HG03103 (cell line): ENCODE measurements around the gene SYT7.

Source experiments
- ATAC-seq: cut with Tn5 transposase; IDR thresholded peaks from one replicate; pipeline ENCODE4 v1.9.1; 2021; ENCODE audit warnings: low read depth; ENCODE audit not compliant: unreplicated experiment

Gene SYT7

DNA sequence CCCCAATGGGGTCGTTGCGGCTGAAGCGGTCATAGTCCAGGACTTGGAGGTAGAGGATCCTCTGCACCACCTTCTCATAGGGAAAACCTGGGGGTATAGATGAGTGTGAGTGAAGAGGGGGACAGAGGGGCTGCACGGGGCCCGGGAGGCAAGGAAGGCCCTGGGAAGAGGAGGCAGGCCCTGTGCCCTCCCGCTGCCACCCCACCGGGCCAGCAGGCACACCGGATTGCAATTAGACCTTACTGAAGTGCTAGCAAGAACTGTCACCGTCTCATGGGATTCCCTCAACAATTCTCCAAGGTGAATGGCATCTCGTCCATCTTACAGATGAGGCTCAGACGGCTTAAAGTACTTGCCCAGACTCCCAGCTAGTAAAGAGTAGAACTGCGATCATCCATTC lies 56.4 kb downstream of the SYT7 start:
- no peak for ATAC-seq

DNA sequence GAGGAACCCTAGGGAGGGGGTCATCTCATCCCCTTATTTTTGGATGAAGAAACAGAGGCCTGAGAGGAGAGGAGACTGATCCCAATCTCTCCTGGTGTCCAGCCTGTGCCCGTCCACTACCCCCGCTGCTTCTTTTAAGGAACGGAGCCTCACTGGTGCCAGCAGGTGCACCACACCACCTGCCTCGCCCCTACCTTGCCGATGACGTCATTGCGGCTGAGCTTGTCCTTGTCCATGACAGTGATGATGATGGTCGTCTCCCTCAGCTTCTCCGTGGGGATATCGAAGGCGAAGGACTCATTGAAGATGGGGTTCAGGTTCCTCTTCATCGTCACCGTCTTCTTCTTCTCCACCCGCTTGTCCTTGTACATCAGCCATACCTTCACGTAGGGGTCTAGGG lies 58.0 kb downstream of the SYT7 start:
- no peak for ATAC-seq

DNA sequence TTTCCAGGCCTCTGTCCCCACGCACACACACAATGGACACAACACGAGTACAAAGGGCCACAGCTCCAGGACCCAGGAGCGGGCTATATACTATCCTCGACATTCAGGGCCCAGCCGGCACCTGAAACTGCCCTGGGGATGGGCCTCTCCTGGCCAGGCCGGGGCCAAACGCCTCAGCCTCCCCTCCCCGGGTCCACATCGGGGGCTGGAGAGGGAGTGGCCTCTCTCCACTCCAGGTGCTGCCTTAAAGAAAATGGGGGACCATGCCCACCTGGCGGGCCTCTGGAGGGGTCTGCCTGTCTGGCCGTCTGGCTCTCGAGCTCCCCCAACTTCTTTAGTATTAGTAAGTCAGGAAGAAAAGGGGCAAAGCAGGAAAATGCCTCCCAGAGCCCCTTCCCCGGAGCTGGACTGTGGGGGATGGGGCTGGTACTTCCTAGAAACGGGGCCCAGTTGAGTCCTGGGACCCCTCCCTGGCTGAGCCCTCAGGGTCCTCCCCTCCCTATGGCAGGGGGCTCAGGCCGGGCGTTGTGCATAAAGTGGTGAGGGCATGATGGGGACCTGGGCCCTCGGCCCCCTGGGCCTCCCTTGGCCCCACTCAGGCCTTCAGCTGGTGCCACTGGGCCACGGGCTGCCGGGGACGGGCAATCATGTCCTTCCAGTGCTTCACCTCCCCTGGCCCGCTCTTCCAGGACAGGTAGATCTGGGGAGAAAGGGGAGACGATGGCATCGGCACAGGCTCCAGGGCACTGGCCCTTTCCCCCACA lies 62.7 kb downstream of the SYT7 start:
- ATAC-seq: no peak

DNA sequence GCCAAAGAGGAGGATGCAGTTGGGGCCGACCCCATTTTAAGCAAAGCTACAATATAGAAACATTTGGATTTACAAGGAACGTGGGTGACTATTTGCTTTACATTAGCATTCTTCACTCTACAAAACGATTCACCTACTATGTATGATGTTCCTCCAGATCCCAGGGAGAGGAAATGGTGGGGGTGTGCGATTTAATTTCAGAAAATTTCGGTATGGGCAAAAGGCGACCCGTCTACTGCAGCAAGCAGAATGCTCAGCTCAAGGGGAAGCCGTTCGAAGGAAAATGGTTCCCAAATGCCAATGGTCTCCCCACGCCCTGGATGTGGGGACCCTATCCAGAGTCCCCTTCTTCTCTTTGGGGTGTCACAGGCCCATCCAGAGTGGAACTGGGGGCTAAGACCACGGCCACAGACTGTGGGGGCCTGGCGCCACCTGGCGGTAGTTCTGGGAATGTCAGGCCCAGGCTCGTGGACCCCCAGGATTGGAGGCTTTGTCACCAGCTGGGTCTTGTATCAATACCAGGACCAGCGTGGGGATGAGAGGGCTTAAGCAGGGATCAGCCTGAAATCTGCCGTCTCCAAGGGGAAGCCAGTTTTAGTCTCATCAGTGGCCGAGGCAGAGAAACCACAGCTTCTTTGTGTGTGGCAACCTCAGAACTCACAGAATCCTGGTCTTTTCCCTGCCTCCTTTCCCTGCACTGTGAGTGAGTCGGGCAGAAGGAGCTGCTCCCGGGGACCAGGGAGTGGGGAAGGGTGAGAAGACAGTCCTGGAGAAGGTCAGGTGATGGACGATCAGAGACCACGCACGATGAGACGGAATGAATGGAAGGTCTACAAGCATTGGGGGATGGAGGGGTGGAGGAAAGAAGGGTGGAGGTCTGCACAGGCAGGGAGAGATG lies 64.0 kb downstream of the SYT7 start:
- ATAC-seq: no peak

DNA sequence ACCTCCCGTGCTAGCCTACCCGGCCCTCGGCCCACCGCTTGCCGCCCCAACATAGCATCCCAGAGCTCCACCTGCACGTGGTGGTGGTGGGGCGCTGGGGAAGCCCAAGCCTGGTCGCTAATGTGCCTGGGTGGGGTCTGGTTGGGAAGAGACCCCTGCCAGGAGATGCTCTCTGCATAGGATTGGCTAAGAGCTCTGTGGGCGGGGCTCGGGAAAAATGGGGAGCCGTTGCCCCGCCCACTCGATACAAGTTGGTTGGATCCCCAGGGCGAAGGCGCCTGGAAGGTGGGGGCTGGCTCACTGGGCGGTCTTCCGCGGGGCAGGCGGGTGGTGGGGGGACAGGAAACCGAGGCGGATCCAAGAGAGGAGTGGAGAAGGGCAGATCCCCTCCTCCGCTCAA lies 64.7 kb downstream of the SYT7 start:
- no peak for ATAC-seq

DNA sequence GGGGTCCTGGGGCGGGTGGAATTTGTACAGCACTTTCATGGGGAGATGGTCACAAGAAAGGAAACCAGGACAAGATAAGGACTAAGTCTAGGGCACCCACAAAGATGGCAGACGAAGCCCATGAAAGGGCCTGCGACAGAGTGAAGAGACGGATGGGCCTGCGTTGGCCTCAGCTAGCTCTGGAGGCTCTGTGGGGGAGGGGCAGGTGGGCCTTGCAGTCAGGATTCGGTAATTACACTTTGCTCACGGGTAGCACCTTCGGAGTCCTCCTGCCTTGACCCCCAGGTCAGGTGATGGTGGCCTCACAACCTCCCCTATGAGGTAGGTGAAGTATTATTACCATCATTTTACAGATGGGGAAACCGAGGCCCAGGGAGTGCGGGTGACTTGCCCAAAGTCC lies 65.2 kb downstream of the SYT7 start:
- ATAC-seq: no peak

DNA sequence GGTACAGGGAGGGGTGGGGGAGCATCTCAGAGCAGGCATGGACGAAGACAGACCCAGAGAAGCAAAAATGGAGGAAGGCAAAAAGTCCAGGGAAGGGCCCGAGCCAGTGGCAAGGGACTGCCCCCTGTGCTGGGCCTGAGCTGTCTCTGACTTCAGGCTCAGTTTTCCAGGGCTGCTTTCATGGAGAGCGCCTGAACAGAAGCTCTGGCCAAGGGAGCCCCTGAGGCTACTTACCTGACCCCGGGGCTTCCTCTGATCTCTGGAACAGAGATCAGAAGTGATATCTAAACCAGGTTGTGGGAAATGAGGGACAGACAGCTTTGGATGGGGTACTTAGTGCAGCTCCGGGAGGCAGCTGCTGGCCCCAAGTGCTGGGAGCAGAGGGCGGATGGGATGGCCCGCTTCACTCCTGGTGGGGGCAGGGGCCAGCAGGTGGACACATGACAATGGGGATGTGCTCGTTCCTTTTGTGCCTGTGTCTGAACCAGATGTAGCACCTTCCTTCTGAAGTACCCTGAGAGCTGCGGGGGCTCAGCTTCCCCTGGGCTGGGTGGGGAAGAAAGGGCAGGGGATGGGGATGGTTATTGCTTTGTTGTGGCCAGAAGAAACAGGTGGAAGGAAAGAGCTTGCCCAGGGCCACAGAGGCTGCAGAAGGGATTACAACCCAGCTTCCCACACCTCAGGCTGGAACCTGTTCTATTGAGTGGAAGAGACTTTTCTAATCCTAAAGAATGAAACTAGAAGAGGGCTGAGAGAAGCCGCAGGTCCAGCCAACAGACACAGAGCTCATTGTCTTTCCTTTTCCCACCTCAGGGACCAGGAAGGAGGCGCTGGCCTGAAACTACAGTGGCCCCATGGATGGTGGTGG lies 66.6 kb downstream of the SYT7 start:
- ATAC-seq: no peak

DNA sequence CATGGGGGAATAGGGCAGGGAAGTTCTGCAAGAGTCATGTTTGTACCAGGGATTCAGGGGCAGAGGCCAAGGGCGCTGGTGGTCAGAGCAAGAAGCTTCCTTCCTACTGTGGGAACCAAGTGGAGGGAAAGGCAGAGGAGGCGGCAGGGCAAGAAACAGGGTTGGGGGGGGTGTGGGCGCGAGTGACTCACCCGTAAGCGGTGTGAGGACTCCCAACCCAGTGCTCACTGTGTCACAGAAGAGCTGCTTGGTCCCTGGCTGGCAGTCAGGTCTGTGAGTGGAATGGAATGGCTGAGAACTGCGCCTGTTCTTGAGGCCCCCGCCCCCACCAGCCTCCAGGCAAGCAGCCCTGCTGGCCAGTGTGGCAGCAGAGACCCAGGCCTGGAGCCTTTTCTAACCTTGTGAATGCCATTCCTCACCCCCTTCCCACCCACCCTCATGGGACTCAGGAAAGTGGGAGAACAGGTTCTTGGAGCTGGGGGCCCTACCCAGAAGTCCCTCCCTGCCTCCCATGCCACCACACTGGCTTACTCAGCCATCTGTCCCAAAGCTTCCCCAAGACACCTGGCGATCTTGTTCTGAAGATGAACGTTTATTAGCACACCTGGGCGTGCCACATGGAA lies 67.6 kb downstream of the SYT7 start:
- ATAC-seq: no peak

DNA sequence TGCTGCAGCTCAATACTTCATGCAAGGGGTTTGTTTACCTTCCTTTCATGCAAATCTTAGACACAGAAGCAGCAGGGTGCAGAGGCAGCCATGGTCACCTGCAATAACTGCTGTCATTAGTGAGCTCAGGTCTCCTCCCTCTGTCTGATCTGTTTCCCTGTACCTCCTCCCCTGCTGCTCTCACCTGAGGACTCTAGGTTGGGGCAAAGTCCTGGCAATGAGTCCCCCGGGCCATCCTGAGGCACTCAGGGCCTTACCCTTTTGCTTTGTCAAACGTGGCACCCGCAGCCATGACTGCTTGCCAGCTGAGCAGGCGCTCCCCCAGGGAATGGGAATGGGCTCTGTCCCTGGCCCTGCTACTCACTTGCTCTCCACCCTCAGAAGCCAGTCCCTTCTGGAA lies 68.4 kb downstream of the SYT7 start:
- ATAC-seq: no peak

DNA sequence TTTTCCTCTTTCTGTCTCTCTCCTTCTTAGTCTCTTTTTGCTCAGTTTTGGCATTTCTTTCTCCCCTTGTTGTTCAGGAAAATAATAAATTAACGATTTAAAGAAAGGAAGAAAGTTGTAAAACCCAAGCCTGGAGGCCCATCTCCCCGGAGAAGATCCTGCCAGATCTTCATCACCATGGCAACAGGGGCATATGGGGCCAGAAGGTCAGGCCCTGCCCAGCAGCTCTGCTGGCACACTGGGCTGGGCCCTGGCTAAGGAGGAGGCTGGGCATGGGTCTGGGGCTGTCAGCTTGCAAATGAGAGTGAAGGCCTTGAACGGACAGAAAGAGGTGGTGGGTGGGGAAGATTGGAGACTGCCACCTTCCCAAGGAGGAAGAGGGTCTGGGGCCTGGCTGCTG lies 69.5 kb downstream of the SYT7 start:
- no peak for ATAC-seq

DNA sequence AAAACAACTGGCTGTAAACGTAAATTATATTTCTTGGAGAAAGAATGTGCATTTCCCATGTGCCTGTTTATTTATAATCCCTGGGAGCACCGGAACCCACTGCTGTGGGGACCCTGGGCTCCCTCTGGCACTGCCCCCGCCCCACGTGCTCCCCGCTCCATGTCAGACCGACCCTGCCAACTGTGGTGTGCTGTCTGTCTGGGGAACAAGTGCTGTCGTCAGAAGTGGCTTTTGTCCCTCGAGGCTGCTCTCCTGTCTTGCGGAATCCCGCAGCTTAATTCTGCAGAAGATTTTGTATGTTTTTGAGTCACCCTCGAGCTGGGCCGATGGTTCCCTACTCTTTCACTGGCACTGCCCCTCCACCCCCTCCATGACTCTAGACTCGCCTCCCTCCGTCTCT lies 69.9 kb downstream of the SYT7 start:
- ATAC-seq: no peak

DNA sequence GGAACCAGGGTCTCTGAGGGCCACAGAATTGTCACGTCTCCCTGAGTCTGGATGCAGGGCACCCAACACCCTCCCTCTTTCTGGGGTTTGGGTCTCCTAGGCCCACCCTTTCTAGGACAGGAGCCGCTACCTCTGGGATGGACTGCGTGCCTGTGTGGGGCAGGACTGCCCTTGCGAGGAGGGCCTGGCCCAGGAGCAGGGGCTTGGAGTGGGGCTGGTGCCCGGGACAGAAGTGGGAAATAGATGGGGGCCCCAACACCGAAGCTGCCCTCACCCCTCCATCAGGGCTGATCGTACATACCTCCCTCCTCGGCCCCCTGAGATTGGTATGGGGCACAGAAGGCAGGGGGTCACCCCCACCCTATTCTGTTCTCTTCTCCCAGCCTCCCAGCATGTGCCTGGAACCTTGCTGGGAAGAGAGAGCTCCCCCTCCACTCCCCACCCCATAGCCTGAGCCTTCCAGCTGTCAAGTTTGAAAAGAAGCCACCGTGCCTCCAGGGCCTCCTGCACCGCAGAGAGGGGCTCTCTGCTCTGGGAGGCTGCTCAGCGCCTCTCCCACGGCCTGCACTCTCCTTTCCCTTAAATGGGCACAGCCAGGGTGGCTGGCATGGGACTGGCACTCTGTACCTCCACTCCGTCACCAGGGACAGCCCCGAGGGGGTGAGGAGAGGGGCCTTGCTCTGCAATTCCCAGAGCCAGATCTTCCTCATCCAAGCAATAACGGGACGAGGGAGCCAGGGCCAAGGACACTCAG lies 70.5 kb downstream of the SYT7 start:
- no peak for ATAC-seq

DNA sequence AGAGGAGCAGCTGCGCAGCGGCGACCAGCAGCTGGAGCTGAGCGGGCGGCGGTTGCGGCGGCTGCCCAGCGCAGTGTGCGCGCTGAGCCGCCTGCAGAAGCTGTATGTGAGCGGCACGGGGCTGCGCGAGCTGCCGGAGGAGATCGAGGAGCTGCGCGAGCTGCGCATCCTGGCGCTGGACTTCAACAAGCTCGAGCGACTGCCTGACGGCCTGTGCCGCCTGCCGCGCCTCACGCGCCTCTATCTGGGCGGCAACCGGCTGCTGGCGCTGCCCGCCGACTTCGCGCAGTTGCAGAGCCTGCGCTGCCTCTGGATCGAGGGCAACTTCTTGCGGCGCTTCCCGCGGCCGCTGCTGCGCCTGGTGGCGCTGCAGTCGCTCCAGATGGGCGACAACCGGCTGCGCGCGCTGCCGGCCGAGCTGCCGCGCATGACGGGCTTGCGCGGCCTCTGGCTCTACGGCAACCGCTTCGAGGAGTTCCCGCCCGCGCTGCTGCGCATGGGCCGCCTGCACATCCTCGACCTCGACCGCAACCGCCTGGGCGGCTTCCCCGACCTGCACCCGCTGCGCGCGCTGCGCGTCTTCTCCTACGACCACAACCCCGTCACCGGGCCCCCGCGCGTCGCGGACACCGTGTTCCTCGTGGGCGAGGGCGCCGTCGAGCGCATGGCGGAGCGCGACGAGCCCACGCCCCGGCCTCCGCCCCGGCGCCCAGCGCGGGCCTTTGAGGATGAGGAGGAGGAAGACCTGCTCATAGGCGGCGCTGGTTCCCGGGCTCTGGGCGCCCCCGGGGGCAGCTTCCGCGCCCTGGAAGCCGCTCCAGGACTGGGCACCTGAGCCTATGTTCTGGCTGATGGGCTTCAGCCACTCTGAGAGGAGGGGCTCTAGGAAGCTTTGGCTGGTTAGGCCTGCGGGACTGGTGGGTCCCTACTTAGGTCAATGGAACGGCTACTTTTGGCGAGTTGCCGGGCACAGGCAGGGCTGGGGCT lies 71.5 kb downstream of the SYT7 start:
- peak; percentile 63 for ATAC-seq

DNA sequence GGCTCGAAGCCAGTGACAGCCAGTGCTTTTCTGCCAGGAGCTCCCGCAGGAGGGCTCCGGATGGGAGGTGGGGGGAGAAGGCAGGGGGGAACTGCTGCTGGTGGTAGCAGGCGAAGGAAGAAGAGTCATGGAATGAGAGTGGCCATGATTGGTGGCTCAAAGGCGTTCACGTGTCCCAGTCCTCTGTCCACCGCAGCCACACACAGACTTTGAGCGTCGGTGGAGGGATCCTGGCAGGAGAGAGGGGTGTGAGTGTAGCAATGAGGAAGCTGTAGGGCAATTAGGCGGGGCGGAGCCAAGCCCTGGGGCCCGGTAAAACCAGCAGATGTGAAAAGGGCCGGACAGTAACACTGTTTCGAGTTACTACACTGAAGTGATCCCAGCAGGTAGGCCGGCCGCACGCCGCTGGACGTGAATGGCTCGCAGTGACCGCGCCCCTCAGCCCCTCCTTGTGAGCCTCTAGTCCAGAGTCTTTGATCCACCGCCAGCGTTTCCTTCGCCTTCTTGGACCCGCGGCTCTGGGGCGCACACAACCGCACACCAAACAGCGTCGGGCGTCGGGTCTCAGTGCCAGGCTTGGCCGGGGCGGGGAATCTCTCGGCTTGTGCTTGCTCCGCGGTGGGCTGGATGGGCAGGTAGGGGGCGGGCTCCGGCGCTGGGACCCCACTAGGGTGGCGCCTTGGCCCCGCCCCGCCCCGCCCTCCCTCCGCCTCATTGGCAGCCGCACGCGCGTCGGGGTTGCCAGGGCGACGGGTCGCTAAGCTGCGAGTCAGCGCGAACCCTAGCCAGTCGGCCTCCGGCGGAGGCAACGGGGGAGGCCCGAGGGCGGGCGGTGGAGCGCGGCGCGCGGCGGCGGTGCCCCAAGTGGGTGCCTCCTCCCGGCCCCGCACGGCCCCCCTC lies 72.7 kb downstream of the SYT7 start, which contains the start of gene LRRC10B:
Gene LRRC10B, plus strand, starts transcription at position 788 of the 900 bp plus-strand sequence. CDS start 250 bp downstream, outside the sequence.
- no peak for ATAC-seq

DNA sequence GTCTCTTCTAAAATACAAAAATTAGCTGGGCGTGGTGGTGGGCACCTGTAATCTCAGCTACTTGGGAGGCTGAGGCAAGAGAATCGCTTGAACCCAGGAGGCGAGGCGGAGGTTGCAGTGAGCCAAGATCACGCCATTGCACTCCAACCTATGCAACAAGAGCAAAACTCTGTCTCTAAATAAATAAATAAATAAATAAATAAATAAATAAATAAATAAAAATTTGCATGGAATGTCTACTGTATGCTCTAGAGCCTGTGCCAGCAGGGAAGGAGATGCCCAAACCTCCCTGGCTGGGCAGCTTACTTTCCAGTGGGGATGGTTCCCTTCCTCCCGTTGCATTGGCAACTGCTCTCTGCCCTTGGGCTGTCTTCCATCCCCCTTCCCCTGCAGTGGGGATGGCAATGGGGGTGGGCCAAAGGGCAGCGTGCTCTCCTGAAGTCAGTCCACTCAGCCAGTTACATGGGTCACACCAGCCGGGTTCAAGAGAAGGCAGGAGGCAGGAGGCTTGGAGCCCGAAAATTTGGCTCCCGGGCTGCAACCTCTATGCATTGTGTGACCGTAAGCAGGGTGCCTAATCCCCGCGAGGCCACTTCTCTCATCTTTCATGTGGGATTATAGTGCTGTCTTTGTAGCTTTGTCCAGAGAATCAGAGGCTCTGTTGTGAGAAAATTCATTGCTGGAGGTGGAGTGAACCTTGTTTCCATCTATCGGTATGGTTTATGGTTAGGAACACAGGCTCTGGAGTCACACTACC lies 73.7 kb downstream of the SYT7 start:
- ATAC-seq: no peak

DNA sequence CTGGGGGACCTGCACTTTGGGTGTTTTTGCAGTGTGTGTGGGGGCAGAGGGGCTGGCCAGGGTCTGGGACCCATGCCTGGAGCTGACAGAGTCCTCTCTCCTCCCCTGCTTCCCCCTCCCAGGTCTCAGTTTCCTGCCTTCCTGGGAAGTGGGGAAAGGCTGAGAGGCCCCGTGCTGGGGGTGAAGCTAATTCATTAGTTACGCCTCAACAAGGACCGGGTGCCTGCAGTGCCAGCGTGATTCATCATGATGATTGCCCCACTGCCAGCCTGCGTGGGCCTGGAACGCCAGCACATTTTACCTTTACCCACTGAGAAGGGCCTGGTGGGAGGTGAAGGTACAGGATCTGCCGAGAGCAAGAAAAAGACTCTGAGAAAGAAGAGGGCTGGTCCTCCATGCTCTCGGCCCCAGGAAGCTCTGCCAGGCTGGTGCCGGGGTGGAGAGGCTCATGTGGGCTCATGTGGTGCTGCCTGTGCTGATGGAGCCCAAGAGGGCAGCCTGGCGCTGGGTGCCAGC lies 75.2 kb downstream of the SYT7 start:
- ATAC-seq: no peak

DNA sequence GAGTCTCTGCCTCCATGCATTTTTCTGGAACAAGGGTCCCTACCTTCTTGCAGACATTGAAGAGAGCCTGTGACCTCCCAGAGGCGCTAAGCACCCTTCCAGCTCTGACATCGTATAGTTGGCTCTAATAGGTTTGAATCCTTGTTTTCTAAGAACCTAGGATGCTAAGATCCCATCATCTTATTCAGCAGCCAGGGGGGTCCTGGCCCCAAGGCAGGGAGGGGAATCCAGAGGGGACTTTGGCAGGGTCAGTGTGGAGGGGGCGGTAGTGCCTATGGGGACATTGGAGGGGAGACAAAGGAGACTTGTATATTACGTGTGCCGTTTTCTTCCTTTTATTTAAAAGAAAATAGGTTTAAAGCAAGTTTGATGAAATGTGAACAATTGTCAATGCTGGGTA lies 75.8 kb downstream of the SYT7 start:
- no peak for ATAC-seq
